GM21619 (cell line): ENCODE results near the gene TMEM51.
"Not testable (repeated sequence)": the region's sequence is repeated elsewhere in the genome, so short reads cannot be mapped to it uniquely, and the experiment has no call there.

Experiments
- ATAC-seq: cut with Tn5 transposase; IDR thresholded peaks from one replicate; pipeline ENCODE4 v1.9.1; 2021; ENCODE audit not compliant: unreplicated experiment

TMEM51 gene

DNA sequence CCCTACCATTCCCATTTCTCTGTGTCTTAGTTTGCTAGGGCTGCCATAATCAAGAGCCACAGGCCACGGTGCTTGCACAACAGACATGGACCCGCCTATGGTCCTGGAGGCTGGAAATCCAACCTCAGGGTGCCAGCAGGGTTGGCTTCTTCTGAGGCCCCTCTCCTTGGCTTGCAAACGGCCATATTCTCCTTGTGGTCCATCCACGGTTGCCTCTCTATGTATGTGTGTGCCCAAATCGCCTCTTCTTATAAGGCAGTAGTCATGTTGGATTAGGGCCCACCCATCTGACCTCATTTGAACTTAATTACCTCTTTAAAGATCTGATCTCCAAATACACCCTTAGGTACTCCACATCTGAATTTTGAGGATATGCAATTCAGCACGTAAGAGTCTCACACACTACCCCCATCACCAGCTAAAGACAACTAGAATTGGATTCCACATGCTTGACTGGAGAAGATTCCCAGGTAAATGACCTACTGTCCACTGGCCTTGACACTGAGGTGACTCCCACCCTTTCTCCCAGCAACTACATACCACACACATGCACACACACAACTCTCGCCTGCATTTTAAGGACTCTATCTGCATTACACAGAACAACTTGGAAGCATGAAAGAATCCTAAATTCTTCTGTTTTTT is 28.3 kb upstream of the TMEM51 start:
- no peak for ATAC-seq

DNA sequence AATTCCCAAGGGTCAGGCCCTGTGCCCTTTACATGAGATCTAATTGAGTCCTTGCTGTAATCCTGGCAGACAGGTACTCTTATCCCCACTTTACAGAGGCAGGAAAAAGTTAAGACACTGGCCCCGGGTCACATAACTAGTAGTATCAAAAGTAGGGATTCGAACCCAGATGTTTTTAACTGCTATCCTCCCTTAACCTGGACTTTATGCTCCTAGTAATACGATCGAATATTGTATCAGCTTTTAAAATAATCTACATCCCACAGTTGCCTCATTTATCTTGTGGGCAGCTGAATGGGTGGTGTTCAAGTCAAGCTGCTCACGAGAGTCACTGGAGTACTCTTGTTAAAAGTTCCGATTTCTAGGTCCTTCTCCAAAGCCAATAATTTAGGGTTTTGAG is 25.5 kb upstream of the TMEM51 start:
- ATAC-seq = no peak

GRCh38 chr1:15128520-15129313 is 24.8 kb upstream of the TMEM51 start:
- peak; percentile 79 for ATAC-seq

DNA sequence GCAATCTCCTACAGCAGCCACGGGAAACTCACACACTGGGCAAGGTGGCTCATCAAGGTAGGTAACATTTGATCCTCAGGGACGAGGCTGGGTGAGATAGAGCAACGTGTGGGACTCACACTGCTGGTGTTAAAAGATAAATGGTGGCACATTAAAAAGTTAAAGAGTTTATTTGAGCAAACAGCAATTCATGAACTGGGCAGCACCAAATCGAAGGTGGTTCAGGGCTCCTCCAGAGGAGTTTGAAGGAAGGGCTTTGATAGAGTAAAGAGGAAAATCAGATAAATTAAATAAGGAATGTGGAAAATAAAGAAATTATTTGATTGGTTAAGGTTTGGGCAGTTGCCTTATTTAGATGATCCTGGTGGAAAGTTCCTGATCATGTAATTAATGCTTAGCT is 23.6 kb upstream of the TMEM51 start:
- no peak for ATAC-seq

- no peak for ATAC-seq
These were observed 22.9 kb upstream of the TMEM51 start for GRCh38 chr1:15130607-15131006.

DNA sequence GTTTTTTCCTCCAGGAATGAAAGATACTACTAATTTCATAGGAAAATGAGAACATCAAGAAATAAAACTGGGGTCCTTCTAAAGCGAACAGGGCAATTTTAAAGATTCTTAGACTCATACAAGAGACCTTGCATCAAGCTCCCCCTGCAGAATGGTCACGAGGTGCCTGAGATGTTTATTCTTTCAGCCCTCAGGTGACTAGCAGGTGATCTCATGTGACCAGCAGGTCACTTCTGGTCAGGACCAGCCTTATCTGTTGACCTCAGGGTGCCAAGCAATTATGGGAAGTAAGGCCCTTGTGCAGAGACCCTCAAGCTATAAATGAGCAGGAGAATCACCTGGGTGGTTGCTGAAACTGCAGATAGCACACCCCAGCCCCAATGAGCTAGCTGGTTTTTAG is 20.6 kb upstream of the TMEM51 start:
- ATAC-seq = no peak

DNA sequence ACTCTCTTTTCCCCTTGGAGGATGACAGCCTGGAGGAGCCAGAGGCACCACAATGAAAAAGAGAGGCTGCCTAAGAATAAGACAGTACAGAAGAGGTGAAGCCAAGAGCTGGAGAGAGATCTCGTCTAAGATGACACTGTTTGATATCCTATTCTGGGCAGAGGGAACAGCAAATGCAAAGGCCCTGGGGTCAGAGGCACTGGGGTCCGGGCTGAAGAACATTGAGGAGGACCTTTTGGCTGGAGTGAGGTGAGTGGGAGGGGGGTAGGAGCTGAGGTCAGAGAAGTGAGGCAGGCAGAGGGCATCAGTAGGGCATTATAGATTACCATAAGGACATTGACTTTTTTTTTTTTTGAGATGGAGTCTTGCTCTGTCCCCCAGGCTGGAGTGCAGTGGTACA is 19.3 kb upstream of the TMEM51 start:
- no peak for ATAC-seq

- ATAC-seq = not testable (repeated sequence)
These were observed 17.9 kb upstream of the TMEM51 start for GRCh38 chr1:15135604-15136003.

- no peak for ATAC-seq
These were observed 15.7 kb upstream of the TMEM51 start for GRCh38 chr1:15137809-15138208.

- no peak for ATAC-seq
These were observed 13.7 kb upstream of the TMEM51 start for GRCh38 chr1:15139654-15140350.

- ATAC-seq = no peak
These were observed 11.5 kb upstream of the TMEM51 start for GRCh38 chr1:15141935-15142539.

DNA sequence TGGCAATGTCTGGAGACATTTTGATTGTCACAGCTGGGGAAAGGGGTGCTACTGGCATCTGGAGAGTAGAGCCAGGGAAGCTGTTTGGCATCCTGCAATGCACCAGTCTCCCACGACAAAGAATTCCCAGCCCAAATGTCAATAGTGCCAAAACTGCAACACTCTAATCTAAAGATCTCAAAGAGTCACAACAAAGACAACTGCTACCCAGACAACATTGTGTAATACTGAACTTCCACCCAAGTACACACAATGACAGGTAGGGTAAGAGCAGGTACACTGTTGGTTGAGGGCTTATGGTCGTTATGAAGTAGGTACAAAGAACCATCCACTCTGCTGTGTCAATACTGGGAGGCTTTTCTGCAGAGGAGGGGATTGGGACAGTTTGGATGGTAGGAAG is 8.2 kb upstream of the TMEM51 start:
- no peak for ATAC-seq

DNA sequence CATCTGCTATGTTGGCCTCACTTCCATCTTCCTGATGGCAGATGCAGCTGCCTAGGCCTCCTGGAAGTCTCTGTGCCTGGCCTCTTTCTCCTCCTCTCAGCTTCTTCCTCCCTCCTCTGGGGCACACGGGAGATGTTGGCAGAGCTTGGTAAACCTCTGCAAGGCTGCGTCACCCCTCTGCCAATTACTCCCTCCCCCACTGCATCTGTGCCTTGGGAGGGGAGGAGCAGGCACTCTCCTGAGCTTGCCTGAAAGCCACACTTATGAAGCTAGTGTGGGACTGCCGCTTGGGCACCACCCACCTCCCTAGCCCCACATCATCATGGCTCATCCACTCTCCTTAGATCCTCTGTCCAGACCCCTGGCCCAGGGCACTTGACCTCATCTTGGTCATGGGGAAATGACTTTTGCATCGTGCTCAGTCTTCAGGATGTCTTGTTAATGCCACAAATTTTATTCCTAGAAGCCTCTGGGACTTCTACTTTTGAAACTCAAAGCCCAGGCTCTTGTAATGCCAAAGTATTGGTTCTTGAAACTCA is 7.3 kb upstream of the TMEM51 start:
- ATAC-seq = no peak

GRCh38 chr1:15146971-15147376 is 6.6 kb upstream of the TMEM51 start:
- ATAC-seq = no peak

DNA sequence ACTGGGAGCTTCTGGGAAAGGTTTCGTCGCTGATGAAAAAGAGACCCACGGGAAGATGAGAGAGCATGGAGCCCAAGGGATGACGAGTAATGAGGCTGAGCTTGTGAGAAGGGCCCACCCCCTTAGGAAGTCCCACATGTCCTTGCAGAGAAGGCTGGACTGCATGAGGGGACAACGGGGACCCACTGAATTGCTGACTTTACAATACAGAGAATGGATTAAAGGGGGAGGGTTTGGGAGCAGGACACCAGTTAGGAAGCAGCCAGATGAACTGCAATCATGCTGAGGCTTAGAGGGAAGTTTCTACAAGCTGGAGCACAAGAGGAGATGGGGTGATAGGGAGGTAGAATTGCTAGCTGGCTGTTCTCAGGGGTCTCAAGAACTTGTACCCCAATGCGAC is 5.5 kb upstream of the TMEM51 start:
- no peak for ATAC-seq

GRCh38 chr1:15148475-15148874 is 5.1 kb upstream of the TMEM51 start:
- no peak for ATAC-seq

DNA sequence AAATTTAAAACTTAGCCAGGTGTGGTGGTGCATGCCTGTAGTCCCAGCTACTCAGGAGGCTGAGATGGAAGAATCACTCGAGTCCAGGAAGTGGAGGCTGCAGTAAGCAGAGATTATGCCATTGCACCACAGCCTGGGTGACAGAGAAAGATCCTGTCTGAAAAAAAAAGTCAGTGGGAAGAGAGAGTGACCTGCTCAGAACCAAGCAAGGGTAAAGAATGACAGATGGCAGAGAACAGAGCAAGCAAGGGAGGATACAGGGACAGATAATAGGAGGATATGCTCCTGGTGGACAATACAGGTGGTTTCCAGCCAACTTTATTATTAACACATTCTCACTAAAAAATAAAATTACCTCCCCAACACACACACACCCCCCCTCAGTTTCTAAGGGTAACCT is 4.6 kb upstream of the TMEM51 start:
- ATAC-seq = no peak

GRCh38 chr1:15150376-15150775 is 3.2 kb upstream of the TMEM51 start:
- ATAC-seq = no peak

GRCh38 chr1:15151377-15151806 is 2.2 kb upstream of the TMEM51 start:
- no peak for ATAC-seq

DNA sequence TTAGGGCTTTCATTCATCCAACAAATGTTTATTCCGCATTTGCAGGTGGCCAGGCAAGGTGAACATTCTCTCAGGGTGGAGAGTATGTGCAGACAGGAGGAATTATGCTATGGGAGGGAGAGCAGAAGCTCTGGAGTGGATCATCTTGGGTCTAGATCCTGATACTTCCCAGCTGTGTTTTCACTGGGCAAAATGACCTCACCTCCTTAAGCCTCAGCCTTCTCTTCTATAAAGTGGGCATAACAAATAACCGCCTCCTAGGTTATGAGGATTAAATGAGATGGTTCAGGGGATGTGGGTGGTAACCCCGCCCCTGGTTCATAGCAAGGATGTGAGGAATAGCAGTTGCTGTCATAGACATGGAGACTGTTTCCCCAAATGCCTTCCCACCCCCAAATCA is 1.7 kb upstream of the TMEM51 start:
- no peak for ATAC-seq
